Activated CD8-positive, alpha-beta memory T cell treated with anti-CD3 and anti-CD28 coated beads for 36 hours (primary cell): ENCODE results near the gene SLC7A5. TPM values are rescaled to one million over a fixed set of nuclear protein-coding genes. Genes with fewer than 3 reads are reported as not detected.
"Not testable (repeated sequence)": the region's sequence is repeated elsewhere in the genome, so short reads cannot be mapped to it uniquely, and the experiment has no call there.

Experiments
- CTCF ChIA-PET: fragments of 350-600 bp; sonication (Branson Sonifier 250); formaldehyde crosslinking; loops from one replicate; lab custom pipeline; 2021; ENCODE audit warnings: antibody characterized with exemption; lab: Charles Lee
- POLR2A ChIA-PET: fragments of 350-600 bp; sonication (Branson Sonifier 250); formaldehyde crosslinking; loops from one replicate; lab custom pipeline; 2021; ENCODE audit warnings: antibody characterized with exemption; lab: Charles Lee
- total RNA-seq, 2 experiments: library from RNA; stranded (reverse); gene quantifications; one replicate each; pipeline ENCODE4 v1.2.3, GENCODE V29; 2021

SLC7A5 gene
- total RNA-seq, 2 experiments from 2014 or later, result 437 to 441 TPM

- ChIA-PET CTCF (no interaction called here), POLR2A (no interaction called here)
Measured at GRCh38 chr16:87823181-87823929, 46.0 kb downstream of the SLC7A5 start.

DNA sequence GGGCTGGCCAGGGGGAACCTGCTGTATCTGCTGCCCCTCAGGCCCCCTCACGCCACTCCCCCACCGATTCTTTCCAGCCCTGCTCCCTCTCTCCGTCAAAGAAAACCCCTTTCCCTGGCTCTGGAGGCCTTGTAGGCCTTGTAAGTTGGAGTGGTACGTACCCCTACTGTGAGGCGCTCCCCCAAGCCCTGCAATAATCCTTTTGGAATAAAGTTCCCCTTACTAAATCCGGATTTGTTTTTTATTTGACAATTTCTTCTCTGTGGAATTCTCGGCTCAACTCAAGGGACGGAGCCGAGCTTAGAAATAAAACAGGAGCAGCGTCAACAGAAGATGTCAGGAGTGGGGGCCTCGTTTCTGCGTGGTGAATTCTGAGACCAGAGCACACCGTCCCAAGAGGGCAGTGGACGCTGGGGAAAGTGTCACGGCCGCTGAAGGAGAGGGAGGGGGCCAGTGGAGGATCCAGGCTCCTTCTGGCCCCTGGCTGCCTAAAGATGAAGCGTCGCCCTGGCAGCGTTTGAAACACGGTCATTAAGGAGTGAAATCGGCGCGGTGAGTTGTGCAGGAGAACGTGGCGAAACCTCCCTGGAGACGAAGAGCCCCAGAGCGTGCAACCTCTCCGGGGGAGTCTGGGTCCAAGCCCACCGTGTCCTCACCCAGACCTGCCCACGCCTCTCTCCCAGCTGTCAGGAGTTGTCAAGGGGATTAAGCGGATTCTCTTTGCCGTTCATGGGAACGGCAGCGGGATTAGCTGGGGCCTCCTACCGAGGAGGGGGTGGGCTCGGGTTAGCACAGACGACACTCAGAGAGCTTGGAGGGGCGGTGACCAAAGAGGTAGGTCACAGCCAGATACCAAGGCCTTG is 47.0 kb downstream of the SLC7A5 start:
- ChIA-PET POLR2A (interaction anchor here (0.6 kb wide), 1 partner anchor 13 kb away, joined by 3 read pairs; no protein-coding TSS in a partner anchor), CTCF (no interaction called here)

DNA sequence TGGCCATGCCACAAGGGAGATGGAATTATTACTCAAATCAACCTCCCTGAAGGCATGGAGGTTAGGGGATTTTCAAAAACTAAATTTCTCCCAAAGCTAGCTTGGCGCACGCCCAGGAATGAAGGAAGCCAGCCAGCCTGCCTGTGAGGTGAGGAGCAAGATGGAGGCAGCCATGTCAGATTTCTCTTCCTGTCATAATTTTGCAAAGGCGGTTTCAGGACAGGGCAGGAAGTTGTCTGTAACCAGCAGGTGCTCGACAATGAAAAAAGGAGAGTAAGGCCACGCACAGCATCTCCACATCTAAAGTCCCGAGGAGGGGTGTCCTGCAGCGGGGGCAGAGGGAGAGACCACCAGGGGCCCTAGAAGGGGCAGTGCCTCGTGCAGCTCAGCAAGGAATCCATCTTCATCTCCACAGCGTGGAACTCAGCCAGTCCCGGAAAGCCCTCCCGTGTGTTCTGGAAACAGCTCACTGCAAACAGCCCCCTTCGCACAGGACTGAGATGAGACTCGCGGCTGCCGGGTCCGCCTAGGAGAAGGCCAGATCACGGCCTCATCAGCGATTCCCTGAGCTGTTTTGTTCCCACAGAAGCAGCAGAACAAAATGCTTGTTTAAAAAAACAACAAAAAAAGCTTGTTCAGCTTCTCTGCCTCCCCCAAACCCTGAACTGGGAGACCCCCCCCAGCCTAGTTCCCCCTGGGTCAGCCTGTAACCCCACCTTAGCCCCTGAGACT is 47.8 kb downstream of the SLC7A5 start:
- POLR2A ChIA-PET, result no interaction called here
- CTCF ChIA-PET, result interaction anchor here (0.7 kb wide), 1 partner anchor 28 kb away, joined by 3 read pairs; no protein-coding TSS in a partner anchor

GRCh38 chr16:87819983-87820382 is 49.3 kb downstream of the SLC7A5 start:
- CTCF ChIA-PET, result no interaction called here
- POLR2A ChIA-PET, result no interaction called here

- CTCF ChIA-PET, result no interaction called here
- POLR2A ChIA-PET, result no interaction called here
Measured at GRCh38 chr16:87819282-87819681, 50.0 kb downstream of the SLC7A5 start.

DNA sequence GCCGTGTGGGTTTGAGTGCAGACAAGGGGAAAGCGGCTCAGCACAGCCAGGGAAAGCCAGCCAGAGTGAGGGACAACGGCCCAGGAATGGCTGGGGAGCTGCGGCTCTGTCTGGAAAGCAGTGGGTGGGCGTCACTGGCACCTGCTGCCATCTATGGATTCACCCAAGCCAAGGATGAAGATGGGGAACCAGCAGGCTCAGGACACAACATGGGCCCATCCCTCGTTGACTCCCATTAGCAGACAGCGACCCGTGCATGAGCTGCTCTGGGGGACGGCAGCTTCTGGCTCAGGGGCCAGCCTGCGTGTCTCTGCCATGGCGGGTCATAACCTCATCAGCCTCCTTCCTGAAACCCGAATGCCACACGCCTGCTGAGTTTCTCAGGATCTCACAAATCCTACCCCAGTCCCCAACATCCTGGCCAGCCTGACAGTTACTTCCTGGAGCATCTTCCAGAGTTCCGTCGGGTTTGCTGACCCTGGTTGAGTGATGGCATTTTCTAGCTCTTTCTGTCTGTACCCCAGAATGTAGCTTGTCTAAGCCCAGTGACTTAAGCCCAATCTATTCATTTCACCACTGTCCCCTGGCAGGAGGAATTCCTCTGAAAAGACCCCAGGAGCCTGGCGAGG is 50.7 kb downstream of the SLC7A5 start:
- CTCF ChIA-PET, result no interaction called here
- POLR2A ChIA-PET, result no interaction called here

DNA sequence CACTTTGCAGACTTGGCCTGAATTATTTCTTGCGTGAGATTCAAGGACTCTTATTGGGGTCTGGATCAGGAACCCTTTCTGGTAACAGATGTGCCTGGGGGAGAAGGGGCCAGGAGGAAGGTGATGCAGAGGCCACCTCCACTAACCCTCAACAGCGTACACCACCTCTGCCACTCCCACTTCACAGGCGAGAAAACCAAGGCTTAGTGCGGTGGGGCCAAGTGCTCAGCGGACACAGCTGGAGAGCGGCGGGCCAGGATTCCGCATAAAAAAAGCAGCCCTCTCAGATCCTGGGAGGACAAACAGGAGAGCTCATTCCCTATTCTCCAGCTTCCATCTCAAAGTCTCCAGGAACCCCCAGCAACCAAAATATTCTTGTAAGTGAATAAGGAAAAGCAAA is 51.4 kb downstream of the SLC7A5 start:
- POLR2A ChIA-PET, result no interaction called here
- CTCF ChIA-PET, result no interaction called here

DNA sequence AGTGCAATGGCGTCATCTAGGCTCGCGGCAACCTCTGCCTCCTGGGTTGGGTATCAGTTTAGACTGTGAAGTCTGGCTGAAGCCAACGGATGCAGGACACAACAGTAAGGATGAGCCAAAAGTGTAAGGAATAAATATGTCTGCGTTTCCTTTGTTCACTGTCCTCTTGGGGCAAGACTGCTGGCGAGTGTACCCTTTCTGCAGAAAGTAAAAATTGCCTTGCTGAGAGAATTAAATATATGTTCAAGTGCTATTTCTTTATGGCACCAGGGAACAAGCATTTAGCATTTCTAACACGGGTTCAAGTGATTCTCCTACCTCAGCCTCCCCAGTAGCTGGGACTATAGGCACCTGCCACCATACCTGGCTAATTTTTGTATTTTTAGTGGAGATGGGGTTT is 51.9 kb downstream of the SLC7A5 start:
- POLR2A ChIA-PET, CTCF ChIA-PET: not testable (repeated sequence)

DNA sequence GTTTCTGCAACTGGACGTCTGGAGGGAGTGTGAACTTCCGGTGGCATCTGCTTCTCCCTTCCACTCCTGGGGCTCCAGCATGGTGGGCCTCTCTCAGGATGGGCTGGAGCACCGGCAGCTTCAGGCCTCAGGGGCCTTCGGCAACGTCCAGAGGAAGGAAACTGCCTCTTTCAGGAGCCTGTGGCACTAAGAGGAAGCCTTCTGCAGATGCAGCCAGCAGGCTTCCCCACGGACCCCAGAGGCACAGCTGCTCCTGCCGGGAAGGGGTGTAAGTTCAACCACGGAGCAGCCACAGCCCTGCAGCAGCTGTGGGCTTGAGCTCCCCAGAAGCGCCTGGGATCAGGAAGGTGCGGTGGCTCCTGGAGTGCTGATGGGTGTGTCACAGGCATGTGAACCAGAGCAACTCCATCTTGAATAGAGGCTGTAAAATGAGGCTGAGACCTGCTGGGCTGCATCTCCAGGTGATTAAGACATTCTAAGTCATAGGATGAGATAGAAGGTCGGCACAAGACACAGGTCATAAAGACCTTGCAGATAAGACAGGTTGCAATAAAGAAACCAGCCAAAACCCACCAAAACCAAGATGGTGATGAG is 52.7 kb downstream of the SLC7A5 start:
- CTCF ChIA-PET, result interaction anchor here (1.4 kb wide), 1 partner anchor 37 kb away, joined by 5 read pairs; no protein-coding TSS in a partner anchor
- POLR2A ChIA-PET, result no interaction called here

GRCh38 chr16:87815567-87815966 is 53.7 kb downstream of the SLC7A5 start:
- POLR2A ChIA-PET, result no interaction called here
- CTCF ChIA-PET, result interaction anchor here (1.4 kb wide), 1 partner anchor 36 kb away, joined by 5 read pairs; no protein-coding TSS in a partner anchor

GRCh38 chr16:87812200-87812656 is 57.1 kb downstream of the SLC7A5 start:
- CTCF ChIA-PET, result no interaction called here

GRCh38 chr16:87811454-87811853 is 57.9 kb downstream of the SLC7A5 start:
- ChIA-PET POLR2A (interaction anchor here (0.8 kb wide), 1 partner anchor 13 kb away, joined by 3 read pairs; no protein-coding TSS in a partner anchor), CTCF (interaction anchor here (0.8 to 1.6 kb wide), 2 partner anchors 26 to 38 kb away, joined by 3 to 5 read pairs; no protein-coding TSS in a partner anchor)

More at GRCh38 chr16:87812200-87812656, 57.1 kb downstream of the SLC7A5 start:
- POLR2A ChIA-PET, result no interaction called here

DNA sequence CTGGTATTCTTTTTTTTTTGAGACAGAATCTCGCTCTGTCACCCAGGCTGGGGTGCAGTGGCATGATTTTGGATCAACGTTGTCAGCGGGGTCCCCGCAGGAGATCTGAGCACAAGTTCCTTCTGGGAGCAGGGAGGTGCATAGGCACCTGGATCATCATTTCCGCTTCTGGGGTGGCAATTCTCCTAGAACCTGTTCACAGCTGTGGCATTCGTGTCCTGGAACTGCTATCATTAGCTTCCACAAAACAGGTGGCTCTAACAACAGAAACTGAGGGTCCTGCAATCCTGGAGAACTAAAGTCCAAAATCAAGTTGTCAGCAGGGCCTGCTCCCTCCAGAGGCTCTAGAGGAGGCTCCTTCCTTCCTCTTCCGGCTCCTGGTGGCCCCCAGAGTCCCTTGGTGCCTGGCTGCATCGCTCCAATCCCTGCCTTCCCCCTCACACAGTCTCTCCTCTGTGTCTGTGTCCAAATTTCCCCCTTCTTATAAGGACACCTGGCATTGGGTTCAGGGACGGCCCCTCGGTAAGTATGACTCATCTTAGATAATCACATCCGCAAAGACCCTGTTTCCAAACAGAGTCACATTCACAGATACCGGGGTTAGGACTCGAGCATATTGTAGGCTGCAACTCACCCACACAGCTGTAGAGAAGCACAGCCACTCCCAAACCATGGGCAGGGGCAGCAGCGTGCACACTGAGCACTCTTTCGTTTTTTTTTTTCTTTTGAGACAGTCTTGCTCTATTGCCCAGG is 60.0 kb downstream of the SLC7A5 start:
- ChIA-PET POLR2A (interaction anchor here (0.6 kb wide), 1 partner anchor 13 kb away, joined by 3 read pairs; no protein-coding TSS in a partner anchor), CTCF (interaction anchor here (1.6 kb wide), 1 partner anchor 29 kb away, joined by 8 read pairs; no protein-coding TSS in a partner anchor)

DNA sequence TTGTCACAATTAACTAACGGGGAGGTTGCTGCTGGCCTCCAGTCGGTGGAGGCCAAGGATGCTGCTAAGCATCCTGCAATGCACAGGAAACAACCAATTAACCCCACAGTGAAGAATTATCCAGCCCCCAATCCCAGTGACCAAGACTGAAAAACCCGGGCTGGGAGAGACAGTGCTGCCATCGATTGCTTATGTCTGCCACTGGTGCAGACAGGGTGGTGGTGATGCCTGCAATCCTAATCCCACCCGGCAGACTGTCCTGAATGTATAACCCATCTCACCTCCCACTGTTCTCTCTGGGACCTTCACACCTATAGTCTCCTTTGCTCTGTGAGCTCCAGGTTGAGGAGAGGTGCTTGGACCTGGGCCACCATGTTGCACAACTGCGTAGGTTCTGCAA is 61.2 kb downstream of the SLC7A5 start:
- ChIA-PET CTCF (interaction anchor here (0.5 to 3.1 kb wide), 2 partner anchors 29 to 64 kb away, joined by 3 to 13 read pairs; no protein-coding TSS in a partner anchor), POLR2A (no interaction called here)

DNA sequence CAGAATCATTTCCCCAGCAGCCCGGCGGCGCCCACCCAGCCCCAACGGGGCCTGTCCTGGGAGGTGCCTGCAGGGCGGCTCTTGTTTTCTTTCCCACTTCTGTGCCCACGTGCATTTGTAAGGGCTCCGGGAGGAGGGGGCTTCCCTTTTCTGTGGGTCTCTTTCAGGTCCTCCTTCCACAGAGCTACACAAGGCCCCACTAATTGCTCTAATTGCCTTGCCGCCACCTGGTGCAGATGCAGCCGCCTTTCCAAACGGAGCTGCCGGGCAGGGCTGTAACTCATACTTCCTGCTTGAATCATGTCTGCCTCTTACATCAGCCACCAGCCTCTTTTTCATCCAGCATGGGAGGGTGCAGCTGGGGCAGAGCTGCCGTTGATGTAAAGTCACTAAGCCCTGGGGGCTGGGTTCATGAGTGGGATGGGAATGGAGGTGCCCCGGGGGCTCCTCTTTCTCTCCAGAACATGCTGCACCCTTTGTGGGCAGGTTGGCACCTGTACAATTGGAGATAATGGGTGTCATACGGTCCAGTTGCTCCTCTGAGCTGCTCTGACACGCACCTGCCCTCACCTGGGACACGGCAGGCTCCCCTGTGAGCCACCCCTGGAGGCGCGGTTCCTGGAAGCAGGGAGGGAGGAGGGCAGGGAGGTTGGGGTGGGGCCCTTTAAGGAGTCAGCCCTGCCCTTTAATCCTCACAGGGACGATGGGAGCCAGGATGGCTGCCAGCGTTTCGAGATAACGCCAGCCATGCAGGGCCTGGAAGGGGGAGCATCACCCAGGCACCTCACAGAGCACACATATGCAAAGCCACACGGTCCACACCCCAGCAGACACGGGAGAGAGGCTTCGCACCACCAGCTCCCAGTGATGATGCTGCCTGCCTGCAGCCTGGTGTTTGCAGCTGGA is 62.4 kb downstream of the SLC7A5 start:
- POLR2A ChIA-PET, result interaction anchor here (0.6 to 2.8 kb wide), 4 partner anchors 27 to 62 kb away, joined by 4 to 37 read pairs (median 6); no protein-coding TSS in a partner anchor
- CTCF ChIA-PET, result interaction anchor here (0.6 to 3.1 kb wide), 6 partner anchors 26 to 171 kb away, joined by 3 to 13 read pairs (median 4); no protein-coding TSS in a partner anchor

DNA sequence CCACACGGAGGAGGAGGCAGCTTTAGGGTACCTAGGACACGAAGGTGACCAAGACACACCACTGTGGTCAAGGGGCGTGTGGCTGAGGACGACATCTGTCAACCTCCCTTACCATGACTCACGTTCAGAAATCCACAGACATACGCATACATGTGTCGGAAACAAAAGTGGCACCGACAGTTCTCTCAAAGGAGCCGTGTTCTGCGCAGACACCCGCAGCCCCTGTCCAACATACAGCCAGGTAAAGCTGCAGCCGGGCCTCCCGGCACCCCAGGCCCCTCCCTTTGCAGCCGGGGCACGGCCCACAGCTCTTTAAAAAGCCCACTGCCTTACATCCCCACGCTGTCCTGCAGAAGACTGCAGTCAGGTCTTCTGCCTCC is 63.1 kb downstream of the SLC7A5 start:
- CTCF ChIA-PET, result interaction anchor here (0.6 to 3.1 kb wide), 6 partner anchors 26 to 170 kb away, joined by 3 to 13 read pairs (median 4); no protein-coding TSS in a partner anchor
- POLR2A ChIA-PET, result interaction anchor here (0.6 to 2.8 kb wide), 4 partner anchors 26 to 62 kb away, joined by 4 to 37 read pairs (median 6); no protein-coding TSS in a partner anchor
